Measurements from ENCODE around the gene PDCD4. TPM values are rescaled to one million over a fixed set of nuclear protein-coding genes. Genes with fewer than 3 reads are reported as not detected.
A peak's percentile ranks its signal among the peaks of the same experiment; 100 is the strongest.

PDCD4 gene
- total RNA-seq: 3.6 and 55.5 TPM in 2 replicates

DNA sequence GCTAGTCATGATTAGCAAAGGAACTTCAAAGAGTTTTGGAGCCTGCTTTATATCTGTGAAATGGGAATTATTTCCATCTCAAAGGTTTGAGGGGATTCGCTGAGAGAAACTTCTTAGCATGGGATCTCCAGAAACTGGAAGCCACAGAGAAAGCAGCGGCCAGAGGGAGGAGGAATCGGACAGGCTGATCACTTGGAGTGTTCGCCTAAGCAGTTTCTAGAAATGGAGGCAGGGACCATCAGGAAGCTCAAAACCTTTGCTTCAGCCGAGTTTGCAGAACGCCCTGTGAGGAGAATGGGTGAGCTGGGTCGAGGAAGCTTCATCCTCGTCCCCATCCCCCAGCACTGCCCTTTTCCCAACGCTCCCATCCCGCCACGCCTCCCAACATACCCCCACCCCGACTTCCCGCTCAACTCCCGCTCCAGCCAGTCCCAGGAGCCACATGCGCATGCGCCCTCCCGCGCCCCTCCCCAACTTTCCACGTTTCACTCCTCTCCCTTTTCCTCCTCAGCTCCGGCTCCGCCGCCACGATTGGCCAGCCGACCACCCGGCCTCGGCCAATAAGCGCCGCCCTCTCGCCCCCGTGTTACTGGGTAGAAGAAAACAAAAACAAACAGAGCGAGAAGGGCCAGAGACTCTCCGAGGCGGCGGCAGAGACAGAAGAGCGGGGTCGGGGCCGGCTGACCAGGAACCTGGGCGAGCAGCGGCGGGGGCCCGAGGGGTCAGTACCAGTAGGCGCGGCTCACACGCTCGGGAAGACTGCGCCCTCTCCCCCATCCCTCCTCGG lies at the start of gene PDCD4:
Gene PDCD4 (plus strand): TSS at position 631 of the 787 bp plus-strand sequence. CDS start 4,100 bp downstream, outside the sequence.
- TF ChIP-seq, protein P1, sequence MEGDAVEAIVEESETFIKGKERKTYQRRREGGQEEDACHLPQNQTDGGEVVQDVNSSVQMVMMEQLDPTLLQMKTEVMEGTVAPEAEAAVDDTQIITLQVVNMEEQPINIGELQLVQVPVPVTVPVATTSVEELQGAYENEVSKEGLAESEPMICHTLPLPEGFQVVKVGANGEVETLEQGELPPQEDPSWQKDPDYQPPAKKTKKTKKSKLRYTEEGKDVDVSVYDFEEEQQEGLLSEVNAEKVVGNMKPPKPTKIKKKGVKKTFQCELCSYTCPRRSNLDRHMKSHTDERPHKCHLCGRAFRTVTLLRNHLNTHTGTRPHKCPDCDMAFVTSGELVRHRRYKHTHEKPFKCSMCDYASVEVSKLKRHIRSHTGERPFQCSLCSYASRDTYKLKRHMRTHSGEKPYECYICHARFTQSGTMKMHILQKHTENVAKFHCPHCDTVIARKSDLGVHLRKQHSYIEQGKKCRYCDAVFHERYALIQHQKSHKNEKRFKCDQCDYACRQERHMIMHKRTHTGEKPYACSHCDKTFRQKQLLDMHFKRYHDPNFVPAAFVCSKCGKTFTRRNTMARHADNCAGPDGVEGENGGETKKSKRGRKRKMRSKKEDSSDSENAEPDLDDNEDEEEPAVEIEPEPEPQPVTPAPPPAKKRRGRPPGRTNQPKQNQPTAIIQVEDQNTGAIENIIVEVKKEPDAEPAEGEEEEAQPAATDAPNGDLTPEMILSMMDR (conservative IDR thresholded peaks at IDR 0.05; ENCODE audit: low read depth, low read length): no peak
- peak within 1 kb of the TSS; percentile 87 for H3K4me3 ChIP-seq (ENCODE audit: low read depth, low read length)
- DNase-seq (ENCODE audit: low read depth): peak; percentile 58

DNA sequence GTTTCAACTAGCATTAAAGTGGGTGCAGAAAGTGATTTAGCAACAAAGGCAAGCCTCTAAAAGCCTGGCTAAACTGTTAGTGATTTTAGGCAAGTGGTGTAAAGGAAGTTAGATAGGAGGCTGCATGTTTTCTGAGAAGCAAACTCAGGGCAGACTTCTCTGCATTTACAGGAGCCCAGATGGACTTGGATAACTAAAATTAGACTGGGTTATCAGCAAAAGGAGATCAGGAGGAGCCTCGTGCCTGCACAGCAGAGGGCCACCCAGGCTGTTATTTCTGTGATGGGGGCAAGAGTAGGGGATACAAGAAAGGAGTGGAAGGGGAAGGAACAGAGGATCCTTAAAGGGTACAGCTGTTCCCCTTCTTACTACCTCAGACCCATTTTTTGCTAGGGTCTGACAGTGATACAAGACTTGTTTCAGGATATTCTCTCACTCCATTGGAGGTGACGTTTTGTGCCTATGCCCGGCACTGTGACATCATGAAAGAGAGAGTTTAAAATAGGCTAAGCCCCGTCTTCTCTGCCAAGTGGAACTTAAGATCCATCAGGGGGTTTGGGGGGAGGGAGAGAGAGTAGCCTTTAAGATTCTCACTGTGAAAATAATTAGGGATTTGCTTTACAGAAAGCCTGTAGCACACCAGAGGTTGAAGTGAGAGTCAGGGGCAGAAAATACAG lies 49.6 kb upstream of the PDCD4 start:
- no peak overlapping the region for H3K4me3 ChIP-seq (ENCODE audit: low read depth, low read length)
- TF ChIP-seq, protein P1 (conservative IDR thresholded peaks at IDR 0.05; ENCODE audit: low read depth, low read length): no peak
- DNase-seq (ENCODE audit: low read depth): no peak

DNA sequence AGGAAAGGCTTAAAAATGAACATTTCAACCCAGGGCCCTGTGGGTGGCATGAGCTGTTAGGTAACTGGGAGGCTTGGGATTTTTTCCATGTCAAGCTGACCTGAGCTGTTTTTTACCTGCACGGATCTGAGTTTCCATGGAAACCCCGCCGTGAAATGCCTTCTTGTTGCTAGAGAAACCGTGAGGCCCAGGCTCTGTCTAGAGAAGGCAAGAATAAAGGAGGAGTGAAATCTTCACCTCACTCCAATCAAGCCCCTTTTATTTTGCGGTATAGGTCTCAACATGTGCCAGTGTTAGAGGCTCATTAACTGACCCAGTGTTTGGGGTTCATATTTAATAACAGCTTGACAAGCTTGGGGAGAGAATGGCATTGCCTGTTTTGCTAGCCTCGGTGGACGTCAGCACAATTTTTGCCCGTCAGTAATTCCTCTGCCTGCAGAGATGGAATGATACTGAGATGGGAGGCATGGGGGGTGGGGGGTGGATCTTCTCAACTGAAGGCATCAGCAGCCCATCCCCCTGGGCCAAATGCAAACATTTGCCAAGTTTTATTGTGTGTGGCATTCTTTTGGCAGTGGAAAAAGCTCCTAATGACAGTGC lies 48.9 kb upstream of the PDCD4 start:
- no peak for DNase-seq (ENCODE audit: low read depth)
- H3K4me3 ChIP-seq (ENCODE audit: low read depth, low read length): no peak overlapping the region
- TF ChIP-seq, protein P1 (conservative IDR thresholded peaks at IDR 0.05; ENCODE audit: low read depth, low read length): no peak

DNA sequence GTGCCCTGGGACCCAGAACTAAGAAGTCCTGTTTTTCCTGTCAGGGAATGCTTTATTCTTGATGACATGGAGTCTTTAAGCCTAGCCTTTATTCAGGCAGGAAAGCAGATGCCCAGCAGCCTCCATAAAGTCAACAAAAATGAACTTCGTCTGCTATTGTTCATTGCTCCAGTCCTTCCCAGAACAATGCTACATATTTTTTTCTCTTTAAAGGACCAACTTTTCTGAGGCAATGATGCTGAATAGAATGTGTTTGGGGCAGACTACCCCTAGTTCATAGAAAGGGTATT lies 47.6 kb upstream of the PDCD4 start:
- TF ChIP-seq, protein P1 (conservative IDR thresholded peaks at IDR 0.05; ENCODE audit: low read depth, low read length): no peak
- H3K4me3 ChIP-seq (ENCODE audit: low read depth, low read length): no peak overlapping the region

DNA sequence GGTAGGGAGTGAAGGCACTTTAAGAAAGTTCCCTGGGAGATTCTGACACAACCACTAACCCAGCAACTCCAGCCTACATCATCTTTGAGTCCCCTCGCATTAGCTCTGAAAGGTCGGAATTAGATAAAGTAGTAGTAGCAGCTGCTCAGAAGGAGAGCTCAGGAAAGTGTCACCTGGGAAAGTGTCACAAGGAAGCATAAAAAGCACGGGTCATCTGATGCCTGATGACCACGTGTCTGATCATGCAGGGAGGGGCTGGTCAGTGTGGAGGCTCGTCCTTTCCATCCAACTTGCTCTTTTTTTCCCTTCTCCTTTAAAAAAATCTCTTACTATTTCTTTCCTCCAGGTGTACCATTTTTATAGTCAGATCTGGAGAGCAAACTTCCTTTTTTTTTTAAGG lies 47.1 kb upstream of the PDCD4 start:
- TF ChIP-seq, protein P1 (conservative IDR thresholded peaks at IDR 0.05; ENCODE audit: low read depth, low read length): no peak
- H3K4me3 ChIP-seq (ENCODE audit: low read depth, low read length): no peak overlapping the region
- DNase-seq (ENCODE audit: low read depth): no peak

More for the DNA sequence above, 47.6 kb upstream of the PDCD4 start:
- no peak for DNase-seq (ENCODE audit: low read depth)

DNA sequence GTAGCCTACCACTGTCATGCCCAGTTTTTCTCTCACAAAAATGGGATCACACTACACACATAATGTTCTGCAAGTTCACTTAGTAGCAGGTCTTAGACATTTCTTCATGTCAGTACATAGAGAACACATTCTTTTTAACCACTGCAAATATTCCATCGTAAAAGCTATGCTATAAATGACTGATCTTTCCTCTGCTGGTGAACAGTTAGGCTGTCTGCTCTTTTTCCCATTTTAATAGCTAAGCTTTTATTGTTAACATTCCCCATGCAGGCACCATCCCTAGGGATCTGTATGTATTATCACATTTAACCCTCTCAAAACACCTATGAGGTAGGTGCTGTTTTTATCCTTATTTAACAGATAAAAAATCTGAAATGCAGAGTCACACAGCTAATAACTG lies 46.2 kb upstream of the PDCD4 start:
- H3K4me3 ChIP-seq (ENCODE audit: low read depth, low read length): no peak overlapping the region
- no peak for DNase-seq (ENCODE audit: low read depth)
- TF ChIP-seq, protein P1 (conservative IDR thresholded peaks at IDR 0.05; ENCODE audit: low read depth, low read length): no peak

All from epithelial cell of proximal tubule (primary cell).